ENCODE data around the gene SLC26A3.

The SLC26A3 gene

GRCh38 chr7:107783648-107784047, 19.4 kb downstream of the SLC26A3 start:
- H3K36me3 ChIP-seq (ENCODE audit: insufficient read depth, low read length): no peaks in the 10 kb centered on the region
- no peaks in the 10 kb centered on the region for H3K27me3 ChIP-seq (ENCODE audit: control insufficient read depth in 1 of 2, insufficient read depth in 2 of 2, low read length in 2 of 2)
- H3K9me3 ChIP-seq (ENCODE audit: low read length): no peaks in the 10 kb centered on the region
- no peak overlapping the region for H3K9ac ChIP-seq (ENCODE audit: low read length)
- H3K4me1 ChIP-seq (ENCODE audit: insufficient read depth, low read length): peaks cover 66% of the 10 kb centered on the region
- no peak overlapping the region for H3K27ac ChIP-seq (ENCODE audit: low read depth, low read length)
- no peak overlapping the region for H3K4me3 ChIP-seq (ENCODE audit: low read depth in 1 of 2, low read length in 2 of 2)

GRCh38 chr7:107782374-107782773, 20.6 kb downstream of the SLC26A3 start:
- Histone ChIP-seq H3K27me3 (ENCODE audit: control insufficient read depth in 1 of 2, insufficient read depth in 2 of 2, low read length in 2 of 2) (no peaks in the 10 kb centered on the region), H3K9me3 (ENCODE audit: low read length) (no peaks in the 10 kb centered on the region), H3K4me3 (ENCODE audit: low read depth in 1 of 2, low read length in 2 of 2) (no peak overlapping the region), H3K27ac (ENCODE audit: low read depth, low read length) (peak overlapping the region; percentile 12), H3K9ac (ENCODE audit: low read length) (no peak overlapping the region), H3K4me1 (ENCODE audit: insufficient read depth, low read length) (peaks cover 66% of the 10 kb centered on the region), H3K36me3 (ENCODE audit: insufficient read depth, low read length) (no peaks in the 10 kb centered on the region)

GRCh38 chr7:107779647-107780099, 23.4 kb downstream of the SLC26A3 start:
- H3K9me3 ChIP-seq (ENCODE audit: low read length): no peaks in the 10 kb centered on the region
- no peaks in the 10 kb centered on the region for H3K27me3 ChIP-seq (ENCODE audit: control insufficient read depth in 1 of 2, insufficient read depth in 2 of 2, low read length in 2 of 2)
- no peak overlapping the region for H3K4me3 ChIP-seq (ENCODE audit: low read depth in 1 of 2, low read length in 2 of 2)
- H3K36me3 ChIP-seq (ENCODE audit: insufficient read depth, low read length): no peaks in the 10 kb centered on the region
- H3K4me1 ChIP-seq (ENCODE audit: insufficient read depth, low read length): peaks cover 46% of the 10 kb centered on the region
- peak overlapping the region; percentile 48 for H3K27ac ChIP-seq (ENCODE audit: low read depth, low read length)
- H3K9ac ChIP-seq (ENCODE audit: low read length): no peak overlapping the region

GRCh38 chr7:107778283-107778682, 24.7 kb downstream of the SLC26A3 start:
- Histone ChIP-seq H3K4me3 (ENCODE audit: low read depth in 1 of 2, low read length in 2 of 2) (no peak overlapping the region), H3K4me1 (ENCODE audit: insufficient read depth, low read length) (peaks cover 39% of the 10 kb centered on the region), H3K9ac (ENCODE audit: low read length) (no peak overlapping the region), H3K36me3 (ENCODE audit: insufficient read depth, low read length) (no peaks in the 10 kb centered on the region), H3K27me3 (ENCODE audit: control insufficient read depth in 1 of 2, insufficient read depth in 2 of 2, low read length in 2 of 2) (no peaks in the 10 kb centered on the region), H3K27ac (ENCODE audit: low read depth, low read length) (peak overlapping the region; percentile 60), H3K9me3 (ENCODE audit: low read length) (no peaks in the 10 kb centered on the region)

- H3K4me1 ChIP-seq (ENCODE audit: insufficient read depth, low read length): peaks cover 33% of the 10 kb centered on the region
- H3K4me3 ChIP-seq (ENCODE audit: low read depth in 1 of 2, low read length in 2 of 2): no peak overlapping the region
- H3K27me3 ChIP-seq (ENCODE audit: control insufficient read depth in 1 of 2, insufficient read depth in 2 of 2, low read length in 2 of 2): no peaks in the 10 kb centered on the region
Observed at GRCh38 chr7:107777702-107778101, 25.3 kb downstream of the SLC26A3 start.

GRCh38 chr7:107773027-107773426, 30.0 kb downstream of the SLC26A3 start:
- H3K36me3 ChIP-seq (ENCODE audit: insufficient read depth, low read length): no peaks in the 10 kb centered on the region

More at GRCh38 chr7:107777702-107778101, 25.3 kb downstream of the SLC26A3 start:
- no peak overlapping the region for H3K9ac ChIP-seq (ENCODE audit: low read length)
- peak overlapping the region; percentile 60 for H3K27ac ChIP-seq (ENCODE audit: low read depth, low read length)
- H3K36me3 ChIP-seq (ENCODE audit: insufficient read depth, low read length): no peaks in the 10 kb centered on the region
- no peaks in the 10 kb centered on the region for H3K9me3 ChIP-seq (ENCODE audit: low read length)

GRCh38 chr7:107768263-107768662, 34.8 kb downstream of the SLC26A3 start:
- Histone ChIP-seq H3K9me3 (ENCODE audit: low read length) (no peaks in the 10 kb centered on the region), H3K4me3 (ENCODE audit: low read depth in 1 of 2, low read length in 2 of 2) (no peak overlapping the region), H3K27ac (ENCODE audit: low read depth, low read length) (no peak overlapping the region), H3K27me3 (ENCODE audit: control insufficient read depth in 1 of 2, insufficient read depth in 2 of 2, low read length in 2 of 2) (no peaks in the 10 kb centered on the region), H3K36me3 (ENCODE audit: insufficient read depth, low read length) (no peaks in the 10 kb centered on the region), H3K9ac (ENCODE audit: low read length) (no peak overlapping the region), H3K4me1 (ENCODE audit: insufficient read depth, low read length) (no peaks in the 10 kb centered on the region)

More at GRCh38 chr7:107773027-107773426, 30.0 kb downstream of the SLC26A3 start:
- peaks cover 4% of the 10 kb centered on the region for H3K4me1 ChIP-seq (ENCODE audit: insufficient read depth, low read length)
- no peaks in the 10 kb centered on the region for H3K27me3 ChIP-seq (ENCODE audit: control insufficient read depth in 1 of 2, insufficient read depth in 2 of 2, low read length in 2 of 2)
- H3K4me3 ChIP-seq (ENCODE audit: low read depth in 1 of 2, low read length in 2 of 2): no peak overlapping the region
- no peaks in the 10 kb centered on the region for H3K9me3 ChIP-seq (ENCODE audit: low read length)
- no peak overlapping the region for H3K9ac ChIP-seq (ENCODE audit: low read length)
- H3K27ac ChIP-seq (ENCODE audit: low read depth, low read length): no peak overlapping the region

- Histone ChIP-seq H3K27ac (ENCODE audit: low read depth, low read length) (no peak overlapping the region), H3K27me3 (ENCODE audit: control insufficient read depth in 1 of 2, insufficient read depth in 2 of 2, low read length in 2 of 2) (no peaks in the 10 kb centered on the region), H3K36me3 (ENCODE audit: insufficient read depth, low read length) (no peaks in the 10 kb centered on the region), H3K4me1 (ENCODE audit: insufficient read depth, low read length) (no peaks in the 10 kb centered on the region), H3K9me3 (ENCODE audit: low read length) (no peaks in the 10 kb centered on the region), H3K4me3 (ENCODE audit: low read depth in 1 of 2, low read length in 2 of 2) (no peak overlapping the region), H3K9ac (ENCODE audit: low read length) (no peak overlapping the region)
Observed at GRCh38 chr7:107767391-107767790, 35.6 kb downstream of the SLC26A3 start.

GRCh38 chr7:107758667-107759066, 44.4 kb downstream of the SLC26A3 start:
- Histone ChIP-seq H3K9ac (ENCODE audit: low read length) (no peak overlapping the region), H3K36me3 (ENCODE audit: insufficient read depth, low read length) (peaks cover 45% of the 10 kb centered on the region), H3K27me3 (ENCODE audit: control insufficient read depth in 1 of 2, insufficient read depth in 2 of 2, low read length in 2 of 2) (no peaks in the 10 kb centered on the region), H3K4me3 (ENCODE audit: low read depth in 1 of 2, low read length in 2 of 2) (no peak overlapping the region), H3K9me3 (ENCODE audit: low read length) (no peaks in the 10 kb centered on the region), H3K27ac (ENCODE audit: low read depth, low read length) (no peak overlapping the region), H3K4me1 (ENCODE audit: insufficient read depth, low read length) (no peaks in the 10 kb centered on the region)

- Histone ChIP-seq H3K9ac (ENCODE audit: low read length) (no peak overlapping the region), H3K9me3 (ENCODE audit: low read length) (no peaks in the 10 kb centered on the region), H3K27me3 (ENCODE audit: control insufficient read depth in 1 of 2, insufficient read depth in 2 of 2, low read length in 2 of 2) (no peaks in the 10 kb centered on the region), H3K4me1 (ENCODE audit: insufficient read depth, low read length) (no peaks in the 10 kb centered on the region), H3K36me3 (ENCODE audit: insufficient read depth, low read length) (peaks cover 54% of the 10 kb centered on the region), H3K27ac (ENCODE audit: low read depth, low read length) (no peak overlapping the region), H3K4me3 (ENCODE audit: low read depth in 1 of 2, low read length in 2 of 2) (no peak overlapping the region)
Observed at GRCh38 chr7:107754642-107755041, 48.4 kb downstream of the SLC26A3 start.

- peaks cover 11% of the 10 kb centered on the region for H3K4me1 ChIP-seq (ENCODE audit: insufficient read depth, low read length)
- no peak overlapping the region for H3K9ac ChIP-seq (ENCODE audit: low read length)
- H3K27ac ChIP-seq (ENCODE audit: low read depth, low read length): no peak overlapping the region
- H3K27me3 ChIP-seq (ENCODE audit: control insufficient read depth in 1 of 2, insufficient read depth in 2 of 2, low read length in 2 of 2): no peaks in the 10 kb centered on the region
- H3K36me3 ChIP-seq (ENCODE audit: insufficient read depth, low read length): peaks cover 28% of the 10 kb centered on the region
- H3K4me3 ChIP-seq (ENCODE audit: low read depth in 1 of 2, low read length in 2 of 2): no peak overlapping the region
- H3K9me3 ChIP-seq (ENCODE audit: low read length): no peaks in the 10 kb centered on the region
Observed at GRCh38 chr7:107751113-107751512, 51.9 kb downstream of the SLC26A3 start.

- H3K27me3 ChIP-seq (ENCODE audit: control insufficient read depth in 1 of 2, insufficient read depth in 2 of 2, low read length in 2 of 2): no peaks in the 10 kb centered on the region
- H3K9me3 ChIP-seq (ENCODE audit: low read length): no peaks in the 10 kb centered on the region
- peaks cover 32% of the 10 kb centered on the region for H3K4me1 ChIP-seq (ENCODE audit: insufficient read depth, low read length)
- no peak overlapping the region for H3K9ac ChIP-seq (ENCODE audit: low read length)
- H3K27ac ChIP-seq (ENCODE audit: low read depth, low read length): no peak overlapping the region
- peaks cover 7% of the 10 kb centered on the region for H3K36me3 ChIP-seq (ENCODE audit: insufficient read depth, low read length)
- peak overlapping the region in 1 of 2 donors; percentile 4 for H3K4me3 ChIP-seq (ENCODE audit: low read depth in 1 of 2, low read length in 2 of 2)
Observed at GRCh38 chr7:107746006-107746405, 57.0 kb downstream of the SLC26A3 start.

Measured in muscle layer of colon (tissue), 2 donors.